ENCODE data around the gene TANC1. TPM values are rescaled to one million over a fixed set of nuclear protein-coding genes. Genes with fewer than 3 reads are reported as not detected.

TANC1 gene
- total and polyA plus RNA-seq, 11 donors, result 26.6 to 91.1 (median 68.8) TPM

GRCh38 chr2:158988501-158988900, 20.1 kb downstream of the TANC1 start:
- ATAC-seq (no peak), DNase-seq (no peak)
- peaks cover 0 to 71% (median 41%) of the 10 kb centered on the region in 12 donors for H3K4me1 ChIP-seq
- H3K9me3 ChIP-seq, result no peaks in the 10 kb centered on the region
- TF ChIP-seq POLR2A (IDR thresholded peaks at IDR 0.05), result no peak
- TF ChIP-seq CTCF (IDR thresholded peaks at IDR 0.05), result no peak
- WGBS, 4 donors, result 49 to 53% (median 52%) methylated on average over 5 of the region's 5 CpGs
- no peaks in the 10 kb centered on the region for H3K36me3 ChIP-seq
- no peak overlapping the region for H3K27ac ChIP-seq
- intact Hi-C loops (cut with DNase I), result no loop called here
- no peaks in the 10 kb centered on the region for H3K27me3 ChIP-seq
- H3K4me3 ChIP-seq, result no peak overlapping the region

- 75 to 87% (median 78%) methylated on average over 5 of the region's 5 CpGs for WGBS, 4 donors
- H3K4me1 ChIP-seq, result peaks cover 0 to 71% (median 38%) of the 10 kb centered on the region in 12 donors
- H3K27me3 ChIP-seq, result no peaks in the 10 kb centered on the region
- no peak for TF ChIP-seq POLR2A (IDR thresholded peaks at IDR 0.05)
- TF ChIP-seq CTCF (IDR thresholded peaks at IDR 0.05), result no peak
- H3K36me3 ChIP-seq, result no peaks in the 10 kb centered on the region
- no peak overlapping the region for H3K27ac ChIP-seq
- no peaks in the 10 kb centered on the region for H3K9me3 ChIP-seq
- DNase-seq, result no peak
- no peak overlapping the region for H3K4me3 ChIP-seq
- intact Hi-C loops (cut with DNase I), result no loop called here
- ATAC-seq, result no peak
These were observed 20.7 kb downstream of the TANC1 start for GRCh38 chr2:158989165-158989564.

GRCh38 chr2:158990397-158991214, 22.2 kb downstream of the TANC1 start:
- intact Hi-C loops (cut with DNase I), result no loop called here
- 91 to 99% (median 96%) methylated on average over 6 of the region's 6 CpGs for WGBS, 4 donors
- H3K4me1 ChIP-seq, result peaks cover 0 to 72% (median 40%) of the 10 kb centered on the region in 12 donors
- no peaks in the 10 kb centered on the region for H3K27me3 ChIP-seq
- DNase-seq, result no peak
- TF ChIP-seq POLR2A (IDR thresholded peaks at IDR 0.05) (no peak), CTCF (IDR thresholded peaks at IDR 0.05) (no peak)
- no peak overlapping the region for H3K27ac ChIP-seq
- H3K9me3 ChIP-seq, result no peaks in the 10 kb centered on the region
- no peaks in the 10 kb centered on the region for H3K36me3 ChIP-seq
- H3K4me3 ChIP-seq, result no peak overlapping the region
- no peak for ATAC-seq

GRCh38 chr2:158993030-158993429, 24.6 kb downstream of the TANC1 start:
- Histone ChIP-seq H3K27ac (no peak overlapping the region), H3K27me3 (no peaks in the 10 kb centered on the region), H3K4me1 (peaks cover 0 to 72% (median 42%) of the 10 kb centered on the region in 12 donors), H3K4me3 (no peak overlapping the region), H3K9me3 (no peaks in the 10 kb centered on the region), H3K36me3 (no peaks in the 10 kb centered on the region)
- no peak for TF ChIP-seq CTCF (IDR thresholded peaks at IDR 0.05)
- no peak for TF ChIP-seq POLR2A (IDR thresholded peaks at IDR 0.05)
- no peak for DNase-seq
- ATAC-seq, result no peak
- WGBS, 4 donors, result 88 to 95% (median 89%) methylated on average over 5 of the region's 5 CpGs
- intact Hi-C loops (cut with DNase I), result no loop called here
